CD4-positive, alpha-beta T cell treated with Interleukin-15 for 1 hour (primary cell): Measurements from ENCODE around the gene TARBP2.

ENCODE experiments used
- DNase-seq: peaks from one replicate; pipeline ENCODE4 v3.0.0-alpha.2; 2020

Gene TARBP2

GRCh38 chr12:53500776-53501614 lies at the start of gene TARBP2:
TARBP2 (plus strand) TSS chr12:53501283; CDS start chr12:53501409, 126 bp downstream.
- peak; percentile 99 for DNase-seq

GRCh38 chr12:53451661-53452158 lies 49.4 kb upstream of the TARBP2 start, which contains the start of gene PCBP2:
PCBP2 (plus strand) TSS chr12:53452102; CDS start chr12:53454801, 2,699 bp downstream.
- peak; percentile 99 for DNase-seq

- peak; percentile 74 for DNase-seq
Measured at GRCh38 chr12:53452159-53453077, 48.7 kb upstream of the TARBP2 start.

- DNase-seq = no peak
Measured at GRCh38 chr12:53453953-53454640, 47.0 kb upstream of the TARBP2 start.

- DNase-seq = no peak
Measured at GRCh38 chr12:53454707-53455106, 46.4 kb upstream of the TARBP2 start.

- no peak for DNase-seq
Measured at GRCh38 chr12:53456654-53457366, 44.3 kb upstream of the TARBP2 start.

GRCh38 chr12:53459097-53459496 lies 42.0 kb upstream of the TARBP2 start:
- DNase-seq = no peak

- DNase-seq = no peak
Measured at GRCh38 chr12:53461059-53461458, 40.0 kb upstream of the TARBP2 start.

GRCh38 chr12:53461591-53461990 lies 39.5 kb upstream of the TARBP2 start:
- DNase-seq = no peak

GRCh38 chr12:53462935-53463334 lies 38.1 kb upstream of the TARBP2 start:
- no peak for DNase-seq

GRCh38 chr12:53463802-53464560 lies 37.1 kb upstream of the TARBP2 start:
- no peak for DNase-seq

- DNase-seq = no peak
Measured at GRCh38 chr12:53464685-53465418, 36.2 kb upstream of the TARBP2 start.

GRCh38 chr12:53465679-53466078 lies 35.4 kb upstream of the TARBP2 start:
- no peak for DNase-seq

- DNase-seq = no peak
Measured at GRCh38 chr12:53466640-53467039, 34.4 kb upstream of the TARBP2 start.

GRCh38 chr12:53467082-53467481 lies 34.0 kb upstream of the TARBP2 start:
- no peak for DNase-seq

GRCh38 chr12:53467880-53468279 lies 33.2 kb upstream of the TARBP2 start:
- no peak for DNase-seq

GRCh38 chr12:53468282-53468681 lies 32.8 kb upstream of the TARBP2 start:
- DNase-seq = no peak

GRCh38 chr12:53472056-53472582 lies 29.0 kb upstream of the TARBP2 start:
- DNase-seq = no peak

GRCh38 chr12:53474077-53474476 lies 27.0 kb upstream of the TARBP2 start:
- DNase-seq = no peak

- no peak for DNase-seq
Measured at GRCh38 chr12:53474819-53475218, 26.3 kb upstream of the TARBP2 start.
